ENCODE results near the gene ADCYAP1. TPM values are rescaled to one million over a fixed set of nuclear protein-coding genes. Genes with fewer than 3 reads are reported as not detected.

Gene ADCYAP1
- total RNA-seq, 1 experiment from 2014 or later, result not detected

DNA sequence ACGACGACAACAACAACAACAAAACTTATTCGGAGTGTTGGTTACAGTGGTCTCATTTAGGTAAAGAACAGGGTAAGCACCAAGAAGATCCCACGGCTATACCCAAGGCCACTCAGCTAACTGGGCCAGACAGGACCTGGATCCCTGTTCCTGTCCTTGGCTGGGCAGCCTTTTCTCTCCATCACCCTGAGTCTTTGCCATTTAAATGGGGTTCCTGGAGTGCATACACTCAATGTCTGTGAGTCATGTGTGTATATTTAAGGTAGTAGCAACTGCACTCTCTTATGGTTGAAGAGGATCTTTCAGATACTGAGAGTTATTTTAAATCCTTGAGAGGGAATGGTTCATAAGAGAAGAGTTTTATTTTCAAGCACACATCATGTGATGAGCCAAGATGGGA is 35.3 kb downstream of the ADCYAP1 start:
- H3K9me3 ChIP-seq (ENCODE audit: control insufficient read depth, low read depth, low read length), result no peaks in the 10 kb centered on the region
- no peaks in the 10 kb centered on the region for H4K20me1 ChIP-seq (ENCODE audit: control insufficient read depth, insufficient read depth, insufficient read length)
- no peaks in the 10 kb centered on the region for H3K79me2 ChIP-seq (ENCODE audit: insufficient read depth, low read length)
- no peaks in the 10 kb centered on the region for H3K79me1 ChIP-seq (ENCODE audit: insufficient read depth, low read depth, low read length, poor library complexity, severe bottlenecking)
- H3K18ac ChIP-seq (ENCODE audit: insufficient read length, low read depth, low read length), result no peak overlapping the region
- no peak overlapping the region for H3T11ph ChIP-seq (ENCODE audit: low read length)
- no peak overlapping the region for H4K8ac ChIP-seq (replicated peaks; ENCODE audit: insufficient read length, low read depth, low read length)
- TF ChIP-seq, protein P1, sequence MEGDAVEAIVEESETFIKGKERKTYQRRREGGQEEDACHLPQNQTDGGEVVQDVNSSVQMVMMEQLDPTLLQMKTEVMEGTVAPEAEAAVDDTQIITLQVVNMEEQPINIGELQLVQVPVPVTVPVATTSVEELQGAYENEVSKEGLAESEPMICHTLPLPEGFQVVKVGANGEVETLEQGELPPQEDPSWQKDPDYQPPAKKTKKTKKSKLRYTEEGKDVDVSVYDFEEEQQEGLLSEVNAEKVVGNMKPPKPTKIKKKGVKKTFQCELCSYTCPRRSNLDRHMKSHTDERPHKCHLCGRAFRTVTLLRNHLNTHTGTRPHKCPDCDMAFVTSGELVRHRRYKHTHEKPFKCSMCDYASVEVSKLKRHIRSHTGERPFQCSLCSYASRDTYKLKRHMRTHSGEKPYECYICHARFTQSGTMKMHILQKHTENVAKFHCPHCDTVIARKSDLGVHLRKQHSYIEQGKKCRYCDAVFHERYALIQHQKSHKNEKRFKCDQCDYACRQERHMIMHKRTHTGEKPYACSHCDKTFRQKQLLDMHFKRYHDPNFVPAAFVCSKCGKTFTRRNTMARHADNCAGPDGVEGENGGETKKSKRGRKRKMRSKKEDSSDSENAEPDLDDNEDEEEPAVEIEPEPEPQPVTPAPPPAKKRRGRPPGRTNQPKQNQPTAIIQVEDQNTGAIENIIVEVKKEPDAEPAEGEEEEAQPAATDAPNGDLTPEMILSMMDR (conservative IDR thresholded peaks at IDR 0.05), result no peak
- H4K5ac ChIP-seq (ENCODE audit: insufficient read length, low read depth, low read length), result no peak overlapping the region
- H3K56ac ChIP-seq (ENCODE audit: insufficient read length, low read depth, low read length), result no peak overlapping the region
- H2AK5ac ChIP-seq (ENCODE audit: insufficient read length, low read length), result no peak overlapping the region
- H3K4me3 Mint-ChIP-seq, result no peak overlapping the region
- no peak overlapping the region for H3K27ac Mint-ChIP-seq
- H3K27ac ChIP-seq (ENCODE audit: insufficient read length, low read depth, low read length), result no peak overlapping the region
- H2BK5ac ChIP-seq (ENCODE audit: insufficient read length, low read length), result no peak overlapping the region
- no peak overlapping the region for H3K9ac ChIP-seq (ENCODE audit: extremely low read depth, insufficient read length, low read length)
- H2BK12ac ChIP-seq (ENCODE audit: insufficient read length, low read depth, low read length), result no peak overlapping the region
- peaks cover 16 to 19% of the 10 kb centered on the region in 2 experiments for H3K4me1 Mint-ChIP-seq
- peaks cover 5% of the 10 kb centered on the region for H3K27me3 Mint-ChIP-seq (ENCODE audit: low read depth)
- no peaks in the 10 kb centered on the region for H3K4me1 ChIP-seq (ENCODE audit: insufficient read depth, low read length)
- H2BK120ac ChIP-seq (ENCODE audit: low read depth, low read length, poor library complexity, severe bottlenecking), result no peak overlapping the region
- H3K23ac ChIP-seq (ENCODE audit: insufficient read length, low read depth, low read length), result no peak overlapping the region
- H3K27me3 ChIP-seq (ENCODE audit: insufficient read depth, low read length), result no peaks in the 10 kb centered on the region
- no peak overlapping the region for H3K4ac ChIP-seq (ENCODE audit: low read depth, low read length)
- no peak overlapping the region for H2AFZ ChIP-seq (ENCODE audit: low read length)
- no peak overlapping the region for H2BK15ac ChIP-seq (ENCODE audit: low read depth, low read length)
- no peak overlapping the region for H4K91ac ChIP-seq (ENCODE audit: insufficient read length, low read depth, low read length)
- H2BK20ac ChIP-seq (ENCODE audit: low read depth, low read length, poor library complexity, severe bottlenecking), result no peak overlapping the region
- no peaks in the 10 kb centered on the region for H3K23me2 ChIP-seq (ENCODE audit: insufficient read length, low read depth, low read length, poor library complexity, severe bottlenecking)
- DNase-seq, result no peak
- WGBS (ENCODE audit: extremely low coverage, insufficient read length, low lambda C conversion rate), result no CpG with 5 or more reads among the region's 4 CpGs
- H3K4me2 ChIP-seq (ENCODE audit: insufficient read depth, insufficient read length, low read length), result no peak overlapping the region
- H3K9me3 Mint-ChIP-seq, result no peaks in the 10 kb centered on the region
- H3K36me3 Mint-ChIP-seq (ENCODE audit: insufficient read depth in 1 of 3, low read depth in 3 of 3), result no peaks in the 10 kb centered on the region
- H3K14ac ChIP-seq (ENCODE audit: insufficient read depth, low read length), result no peak overlapping the region
